Astrocyte (in vitro differentiated cells and primary cell): Measurements from ENCODE around the gene UAP1L1. TPM values are rescaled to one million over a fixed set of nuclear protein-coding genes. Genes with fewer than 3 reads are reported as not detected.

Experiments
- DNase-seq: peaks from one replicate; pipeline ENCODE4 v3.0.0-alpha.2; 2010; ENCODE audit warnings: low read depth
- FAIRE-seq: peaks from 2 replicates; lab custom pipeline; 2011; peaks lifted over from hg19 to GRCh38; lab: Jason Lieb, UNC
- H2AFZ ChIP-seq: 2 replicates; pipeline ENCODE4 v1.6.0; 2012; ENCODE audit warnings: low read depth, low read length, inconsistent platforms
- H3K27ac ChIP-seq: 2 replicates; pipeline ENCODE4 v1.5.1; 2011; ENCODE audit warnings: low read depth, low read length, inconsistent platforms
- H3K27me3 ChIP-seq: 2 replicates; pipeline ENCODE4 v1.6.0; 2011; ENCODE audit warnings: low read length, inconsistent platforms; ENCODE audit not compliant: insufficient read depth
- H3K36me3 ChIP-seq: 2 replicates; pipeline ENCODE4 v1.5.1; 2011; ENCODE audit warnings: low read length, inconsistent platforms; ENCODE audit not compliant: insufficient read depth
- H3K4me1 ChIP-seq: 2 replicates; pipeline ENCODE4 v1.5.1; 2011; ENCODE audit warnings: low read length, inconsistent platforms; ENCODE audit not compliant: insufficient read depth
- H3K4me2 ChIP-seq: 2 replicates; pipeline ENCODE4 v1.6.0; 2012; ENCODE audit warnings: low read length, inconsistent platforms
- H3K4me3 ChIP-seq: 2 replicates; pipeline ENCODE4 v1.5.1; 2011; ENCODE audit warnings: low read depth, mild to moderate bottlenecking, low read length, inconsistent platforms; ENCODE audit not compliant: insufficient read depth
- H3K79me2 ChIP-seq: 2 replicates; pipeline ENCODE4 v1.6.0; 2012; ENCODE audit warnings: mild to moderate bottlenecking, low read length, inconsistent platforms; ENCODE audit not compliant: insufficient read depth
- H3K9ac ChIP-seq: 2 replicates; pipeline ENCODE4 v1.6.0; 2012; ENCODE audit warnings: mild to moderate bottlenecking, low read length, inconsistent platforms
- H3K9me3 ChIP-seq: 2 replicates; pipeline ENCODE4 v1.5.1; 2012; ENCODE audit warnings: low read depth, mild to moderate bottlenecking, low read length, inconsistent platforms; ENCODE audit not compliant: insufficient read depth
- H4K20me1 ChIP-seq: 2 replicates; pipeline ENCODE4 v1.6.0; 2012; ENCODE audit warnings: low read length, inconsistent platforms; ENCODE audit not compliant: insufficient read depth
- H3K27ac Mint-ChIP-seq: one replicate; pipeline ENCODE4 v1.8.0; 2021; ENCODE audit warnings: mild to moderate bottlenecking, mixed read lengths; ENCODE audit not compliant: unreplicated experiment
- H3K27me3 Mint-ChIP-seq: one replicate; pipeline ENCODE4 v1.8.0; 2021; ENCODE audit warnings: low read depth, mixed read lengths; ENCODE audit not compliant: unreplicated experiment
- H3K36me3 Mint-ChIP-seq: one replicate; pipeline ENCODE4 v1.8.0; 2021; ENCODE audit warnings: low read depth, mixed read lengths; ENCODE audit not compliant: unreplicated experiment
- H3K4me1 Mint-ChIP-seq: one replicate; pipeline ENCODE4 v1.8.0; 2021; ENCODE audit warnings: low read depth, mixed read lengths; ENCODE audit not compliant: unreplicated experiment
- H3K4me3 Mint-ChIP-seq: one replicate; pipeline ENCODE4 v1.8.0; 2021; ENCODE audit warnings: mild to moderate bottlenecking, moderate library complexity, mixed read lengths; ENCODE audit not compliant: unreplicated experiment
- H3K9me3 Mint-ChIP-seq: one replicate; pipeline ENCODE4 v1.8.0; 2021; ENCODE audit warnings: mild to moderate bottlenecking, mixed read lengths; ENCODE audit not compliant: unreplicated experiment
- EZH2 ChIP-seq: IDR thresholded peaks from 2 replicates; pipeline ENCODE4 v1.6.1; 2012; ENCODE audit warnings: mild to moderate bottlenecking, low read length, inconsistent platforms; ENCODE audit not compliant: insufficient read depth
- total RNA-seq: library from RNA; stranded (reverse); gene quantifications from 2 replicates; pipeline ENCODE4 v1.2.1, GENCODE V29; 2021
- TF ChIP-seq, protein P1 (sequence below): IDR thresholded peaks from 2 replicates; pipeline ENCODE4 v1.5.1; 2011; ENCODE audit warnings: low read depth, mild to moderate bottlenecking, inconsistent platforms, low read length, moderate library complexity; ENCODE audit not compliant: insufficient read depth

UAP1L1 gene
- total RNA-seq, 1 donor from 2014 or later = 4.0 TPM

DNA sequence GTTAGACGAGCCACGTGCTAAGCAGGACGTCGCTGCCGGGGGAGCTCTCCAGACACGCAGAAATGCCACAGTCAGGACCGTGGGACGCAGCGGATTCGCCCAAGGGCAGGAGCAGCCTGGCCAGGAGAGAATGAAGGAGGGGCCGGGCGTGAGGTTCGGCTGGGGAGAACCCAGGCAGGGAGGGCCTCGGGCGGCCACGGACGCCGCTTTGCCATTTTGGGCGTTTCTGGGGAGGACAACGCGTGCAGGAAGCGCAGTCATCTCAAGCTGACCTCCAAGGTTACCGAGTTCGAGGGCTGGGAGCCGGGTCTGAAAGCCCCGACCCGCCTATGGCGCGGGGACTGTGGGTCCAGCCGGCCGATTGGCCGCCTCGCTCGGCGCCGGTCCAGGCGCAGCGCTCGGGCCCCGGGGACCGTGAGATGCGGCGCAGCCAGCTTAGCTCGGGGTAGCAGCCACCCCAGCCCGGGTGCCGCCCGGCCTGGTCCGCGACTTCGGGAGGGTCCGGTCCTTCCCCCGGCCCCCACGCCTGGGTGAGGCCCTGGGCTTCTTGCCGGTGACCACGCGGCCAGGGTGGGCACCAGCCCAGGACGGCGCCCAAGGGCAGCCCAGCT lies 8.7 kb downstream of the UAP1L1 start:
- no peak for DNase-seq
- Histone ChIP-seq H3K36me3 (peaks cover 6% of the 10 kb centered on the region), H3K27me3 (no peaks in the 10 kb centered on the region), H3K9me3 (no peaks in the 10 kb centered on the region), H3K27ac (peak overlapping the region; percentile 84), H4K20me1 (peaks cover 22% of the 10 kb centered on the region), H3K9ac (peak overlapping the region; percentile 88), H3K4me2 (peak overlapping the region; percentile 98), H3K4me1 (peaks cover 39% of the 10 kb centered on the region), H3K79me2 (peaks cover 25% of the 10 kb centered on the region), H2AFZ (peak overlapping the region; percentile 71), H3K4me3 (peak overlapping the region; percentile 78)
- peak overlapping the region; percentile 81 for H3K4me3 Mint-ChIP-seq
- H3K27me3 Mint-ChIP-seq = no peaks in the 10 kb centered on the region
- TF ChIP-seq EZH2 = no peak
- TF ChIP-seq, protein P1, sequence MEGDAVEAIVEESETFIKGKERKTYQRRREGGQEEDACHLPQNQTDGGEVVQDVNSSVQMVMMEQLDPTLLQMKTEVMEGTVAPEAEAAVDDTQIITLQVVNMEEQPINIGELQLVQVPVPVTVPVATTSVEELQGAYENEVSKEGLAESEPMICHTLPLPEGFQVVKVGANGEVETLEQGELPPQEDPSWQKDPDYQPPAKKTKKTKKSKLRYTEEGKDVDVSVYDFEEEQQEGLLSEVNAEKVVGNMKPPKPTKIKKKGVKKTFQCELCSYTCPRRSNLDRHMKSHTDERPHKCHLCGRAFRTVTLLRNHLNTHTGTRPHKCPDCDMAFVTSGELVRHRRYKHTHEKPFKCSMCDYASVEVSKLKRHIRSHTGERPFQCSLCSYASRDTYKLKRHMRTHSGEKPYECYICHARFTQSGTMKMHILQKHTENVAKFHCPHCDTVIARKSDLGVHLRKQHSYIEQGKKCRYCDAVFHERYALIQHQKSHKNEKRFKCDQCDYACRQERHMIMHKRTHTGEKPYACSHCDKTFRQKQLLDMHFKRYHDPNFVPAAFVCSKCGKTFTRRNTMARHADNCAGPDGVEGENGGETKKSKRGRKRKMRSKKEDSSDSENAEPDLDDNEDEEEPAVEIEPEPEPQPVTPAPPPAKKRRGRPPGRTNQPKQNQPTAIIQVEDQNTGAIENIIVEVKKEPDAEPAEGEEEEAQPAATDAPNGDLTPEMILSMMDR = no peak
- H3K36me3 Mint-ChIP-seq = peaks cover 14% of the 10 kb centered on the region
- peaks cover 34% of the 10 kb centered on the region for H3K4me1 Mint-ChIP-seq
- peak overlapping the region; percentile 87 for H3K27ac Mint-ChIP-seq
- no peak for FAIRE-seq
- no peaks in the 10 kb centered on the region for H3K9me3 Mint-ChIP-seq

DNA sequence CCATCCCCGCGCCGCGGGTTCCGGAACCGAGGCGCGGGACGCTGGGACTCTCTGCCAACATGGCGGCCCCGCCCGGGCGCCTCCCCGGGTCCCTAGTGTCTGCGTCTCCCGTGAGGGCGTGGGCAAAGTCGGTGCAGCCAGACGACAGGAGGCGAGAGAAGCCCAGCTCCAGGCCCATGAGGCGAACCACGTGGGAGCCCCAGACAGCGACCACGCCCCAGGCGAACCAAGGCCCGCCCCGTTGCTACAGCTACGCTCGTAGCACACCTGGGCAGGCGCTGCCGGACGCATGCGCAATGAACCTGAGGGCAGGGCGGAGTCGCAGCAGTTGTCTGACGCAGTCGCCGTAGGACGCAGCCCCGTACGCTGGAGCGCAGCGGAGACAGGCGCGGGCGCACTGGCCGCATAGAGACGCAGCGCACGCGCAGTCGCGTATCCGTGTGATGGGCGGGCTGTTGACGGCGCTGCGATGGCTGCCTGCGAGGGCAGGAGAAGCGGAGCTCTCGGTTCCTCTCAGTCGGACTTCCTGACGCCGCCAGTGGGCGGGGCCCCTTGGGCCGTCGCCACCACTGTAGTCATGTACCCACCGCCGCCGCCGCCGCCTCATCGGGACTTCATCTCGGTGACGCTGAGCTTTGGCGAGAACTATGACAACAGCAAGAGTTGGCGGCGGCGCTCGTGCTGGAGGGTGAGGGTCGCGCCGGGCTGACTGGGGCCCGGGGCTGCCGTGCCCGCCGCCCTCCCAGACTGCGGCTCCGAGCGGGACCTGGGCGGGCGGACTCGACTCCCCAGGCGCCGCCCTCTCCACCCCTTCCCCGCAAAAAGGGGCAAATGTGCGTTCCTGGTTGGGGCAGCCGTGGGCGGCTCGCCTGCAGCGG lies 9.5 kb downstream of the UAP1L1 start, which contains the start of gene MAN1B1:
Gene MAN1B1, plus strand, starts transcription at position 455 of the 878 bp plus-strand sequence. Its CDS starts 15 bp downstream, at position 470.
- Mint-ChIP-seq H3K4me1 (peaks cover 34% of the 10 kb centered on the region), H3K36me3 (peaks cover 14% of the 10 kb centered on the region), H3K27me3 (no peaks in the 10 kb centered on the region), H3K27ac (peak within 1 kb of the TSS; percentile 87), H3K4me3 (peak within 1 kb of the TSS; percentile 90), H3K9me3 (no peaks in the 10 kb centered on the region)
- Histone ChIP-seq H3K4me1 (peaks cover 39% of the 10 kb centered on the region), H2AFZ (peak within 1 kb of the TSS; percentile 86), H3K4me3 (peak within 1 kb of the TSS; percentile 78), H3K4me2 (peak within 1 kb of the TSS; percentile 98), H3K27ac (peak within 1 kb of the TSS; percentile 84), H3K9ac (peak within 1 kb of the TSS; percentile 88), H4K20me1 (peaks cover 25% of the 10 kb centered on the region), H3K27me3 (no peaks in the 10 kb centered on the region), H3K9me3 (no peaks in the 10 kb centered on the region), H3K36me3 (peaks cover 3% of the 10 kb centered on the region), H3K79me2 (peaks cover 25% of the 10 kb centered on the region)
- peak; percentile 95 for DNase-seq
- FAIRE-seq = peak; percentile 69
- TF ChIP-seq EZH2 = no peak
- TF ChIP-seq, protein P1 = no peak
